G401 (cell line): ENCODE measurements around the gene ATP5ME. TPM values are rescaled to one million over a fixed set of nuclear protein-coding genes. Genes with fewer than 3 reads are reported as not detected.

Experiments
- DNase-seq: peaks from one replicate; pipeline ENCODE4 v3.0.0-alpha.2; 2015; ENCODE audit warnings: low spot score
- in situ Hi-C: cut with HindIII; loops from 2 replicates; pipeline ENCODE4 v1.10.0; 2016; ENCODE audit warnings: low sequenced_read_pairs, mixed read lengths
- total RNA-seq: library from RNA; depleted of rRNA; stranded (reverse); fragments of >200 nt; shearing (Covaris generic); gene quantifications from 2 replicates; pipeline ENCODE4 v1.2.3, GENCODE V29; 2014; rRNA removed

ATP5ME gene
- 245 and 376 TPM in 2 replicates for total RNA-seq

DNA sequence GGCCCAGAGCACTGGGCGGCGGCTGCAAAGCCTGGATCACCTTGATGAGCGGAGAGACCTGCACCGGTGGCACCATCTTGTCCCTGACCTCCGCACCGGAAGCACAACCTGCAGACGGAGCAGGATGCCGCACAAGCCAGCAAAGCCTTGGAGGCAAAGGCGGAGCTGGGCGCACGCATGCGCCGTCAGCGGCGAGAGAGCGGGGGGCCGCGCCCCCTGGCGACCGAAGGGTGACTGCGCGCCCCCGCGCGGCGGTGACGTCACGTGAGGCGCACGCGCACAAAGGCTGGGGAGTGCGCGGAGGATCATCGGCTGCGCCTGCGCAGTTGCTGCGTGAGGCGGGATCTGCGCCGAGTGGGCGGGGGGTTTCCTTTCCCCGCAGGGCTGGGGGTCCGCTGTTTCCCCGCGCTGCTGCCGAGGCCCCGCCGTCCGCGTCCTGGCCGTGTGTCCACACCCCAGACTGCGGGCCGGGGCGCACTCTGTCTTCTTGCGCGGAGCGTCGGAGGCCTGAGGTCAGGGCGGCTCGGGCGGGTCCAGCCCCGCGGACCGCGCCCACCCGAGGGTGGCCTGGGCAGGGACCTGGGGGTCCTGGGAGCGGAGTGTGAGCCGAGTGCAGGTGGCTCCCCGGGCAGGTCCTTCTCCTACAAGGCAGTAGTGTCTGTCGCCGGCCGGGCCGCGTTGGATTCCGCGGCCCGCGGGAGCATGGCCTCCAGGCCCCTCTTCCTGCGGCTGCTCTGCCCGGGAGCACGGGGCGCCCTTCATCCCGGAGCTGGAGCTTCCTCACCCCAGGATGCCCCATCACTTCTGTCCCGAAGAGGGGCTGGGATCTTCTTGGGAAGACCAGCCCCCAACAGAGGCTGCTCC lies at the start of gene ATP5ME, which contains the start of gene MYL5:
Gene ATP5ME (minus strand): TSS at position 105 of the 864 bp plus-strand sequence. CDS start 29 bp downstream, at position 76.
Gene MYL5 (plus strand): TSS at position 371 of the 864 bp plus-strand sequence. CDS start 3,485 bp downstream, outside the sequence.
- in situ Hi-C loops: no loop called here
- peak; percentile 95 for DNase-seq

- in situ Hi-C loops: no loop called here
- DNase-seq: no peak
Observed at GRCh38 chr4:722851-723360, 48.8 kb upstream of the ATP5ME start.

DNA sequence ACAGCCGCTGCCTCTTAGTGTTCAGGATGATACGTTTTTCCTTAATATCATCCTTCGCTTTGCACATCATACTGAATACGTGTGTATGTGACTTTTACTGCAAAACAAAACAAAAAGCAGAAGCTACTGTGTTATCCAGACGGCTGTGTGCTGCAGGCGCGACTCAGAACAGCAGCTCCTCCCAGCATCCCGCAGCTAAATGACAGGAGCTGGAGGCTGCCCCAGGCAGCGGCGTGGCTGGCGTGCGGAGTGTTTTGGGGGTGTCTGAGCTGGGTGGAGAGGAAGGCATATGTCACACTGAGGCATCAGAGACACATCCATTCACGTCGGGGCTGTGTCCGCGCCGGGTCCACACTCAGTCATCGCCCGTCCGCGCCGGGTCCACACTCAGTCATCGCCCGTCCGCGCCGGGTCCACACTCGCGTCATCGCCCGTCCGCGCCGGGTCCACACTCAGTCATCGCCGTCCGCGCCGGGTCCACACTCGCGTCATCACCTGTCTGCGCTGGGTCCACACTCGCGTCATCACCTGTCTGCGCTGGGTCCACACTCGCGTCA lies 48.2 kb upstream of the ATP5ME start:
- in situ Hi-C loops: no loop called here
- no peak for DNase-seq

GRCh38 chr4:721261-722168 lies 47.4 kb upstream of the ATP5ME start:
- DNase-seq: no peak

GRCh38 chr4:720111-720860 lies 46.2 kb upstream of the ATP5ME start:
- DNase-seq: peak; percentile 58
- in situ Hi-C loops: no loop called here

More at GRCh38 chr4:721261-722168, 47.4 kb upstream of the ATP5ME start:
- in situ Hi-C loops: no loop called here

DNA sequence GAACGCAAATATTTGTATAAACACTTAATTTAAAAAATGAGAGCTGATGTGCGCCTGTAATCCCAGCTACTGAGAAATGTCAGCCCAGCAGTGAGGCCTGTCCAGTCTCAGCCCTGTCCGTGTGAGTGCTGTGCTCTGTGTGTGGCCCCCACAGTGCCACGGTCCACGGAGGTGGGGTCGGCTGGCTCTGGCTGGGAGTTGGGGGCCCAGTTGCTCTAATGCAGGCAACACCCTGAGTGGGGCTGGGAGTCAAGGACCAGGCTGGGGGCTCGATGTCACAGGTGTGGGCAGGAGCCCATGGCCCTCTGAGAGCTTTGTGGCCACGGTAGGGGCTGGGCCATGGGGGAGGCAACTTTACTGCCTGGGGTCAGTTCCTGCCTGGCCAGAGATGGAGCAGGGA lies 44.4 kb upstream of the ATP5ME start:
- no peak for DNase-seq
- in situ Hi-C loops: no loop called here

DNA sequence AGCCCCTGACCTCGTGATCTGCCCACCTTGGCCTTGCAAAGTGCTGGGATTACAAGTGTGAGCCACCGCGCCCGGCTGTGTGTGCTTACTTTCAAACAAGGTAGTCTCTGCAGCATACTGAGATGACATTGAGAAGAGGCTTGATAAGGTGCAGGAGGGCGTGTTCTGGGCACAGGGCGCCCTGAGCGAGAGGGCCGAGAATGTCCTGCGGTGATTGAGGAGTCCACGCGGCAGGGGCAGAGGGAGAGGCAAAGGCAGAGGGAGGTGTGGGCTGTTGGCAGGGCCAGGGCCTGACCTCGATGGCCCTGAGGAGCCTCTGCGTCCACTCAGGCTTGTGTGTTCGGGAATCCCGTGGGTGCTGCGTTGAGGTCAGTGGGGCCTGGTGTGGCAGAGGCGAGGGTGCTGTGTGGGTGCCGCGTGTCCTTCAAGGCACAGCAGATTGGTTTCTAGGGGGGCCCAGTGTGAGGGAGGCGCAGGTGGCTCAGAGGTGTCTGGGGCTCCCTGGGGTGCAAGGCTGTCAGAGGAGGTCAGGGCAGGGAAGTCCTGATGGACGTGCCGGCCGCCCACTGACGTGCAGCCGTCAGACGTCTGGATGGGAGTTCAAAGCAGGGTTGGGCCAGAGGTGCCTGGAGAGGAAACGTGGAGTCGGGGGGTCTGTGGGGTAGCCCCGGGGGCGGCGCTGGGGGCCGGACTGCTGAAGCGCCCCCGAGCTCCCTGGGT lies 43.7 kb upstream of the ATP5ME start:
- in situ Hi-C loops: no loop called here
- DNase-seq: no peak

DNA sequence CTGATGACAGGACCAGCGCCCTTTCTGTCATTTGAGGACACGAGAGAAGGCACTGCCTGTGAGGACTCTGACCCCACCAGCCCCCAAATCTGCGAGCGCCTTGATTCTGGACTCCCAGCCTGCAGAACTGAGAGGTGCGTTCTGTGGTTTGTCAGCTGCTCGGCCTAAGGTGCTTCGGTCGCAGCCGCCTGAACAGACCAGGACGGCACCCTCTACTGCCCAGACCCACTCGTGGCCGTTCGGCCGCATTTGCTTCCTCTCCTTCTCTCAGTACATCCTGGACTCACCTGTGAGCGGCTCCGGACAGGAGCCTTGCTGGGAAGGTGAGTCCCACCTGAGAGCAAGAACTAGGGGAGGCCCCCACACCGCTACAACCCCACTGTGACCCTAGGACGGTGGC lies 40.0 kb upstream of the ATP5ME start:
- in situ Hi-C loops: no loop called here
- no peak for DNase-seq

DNA sequence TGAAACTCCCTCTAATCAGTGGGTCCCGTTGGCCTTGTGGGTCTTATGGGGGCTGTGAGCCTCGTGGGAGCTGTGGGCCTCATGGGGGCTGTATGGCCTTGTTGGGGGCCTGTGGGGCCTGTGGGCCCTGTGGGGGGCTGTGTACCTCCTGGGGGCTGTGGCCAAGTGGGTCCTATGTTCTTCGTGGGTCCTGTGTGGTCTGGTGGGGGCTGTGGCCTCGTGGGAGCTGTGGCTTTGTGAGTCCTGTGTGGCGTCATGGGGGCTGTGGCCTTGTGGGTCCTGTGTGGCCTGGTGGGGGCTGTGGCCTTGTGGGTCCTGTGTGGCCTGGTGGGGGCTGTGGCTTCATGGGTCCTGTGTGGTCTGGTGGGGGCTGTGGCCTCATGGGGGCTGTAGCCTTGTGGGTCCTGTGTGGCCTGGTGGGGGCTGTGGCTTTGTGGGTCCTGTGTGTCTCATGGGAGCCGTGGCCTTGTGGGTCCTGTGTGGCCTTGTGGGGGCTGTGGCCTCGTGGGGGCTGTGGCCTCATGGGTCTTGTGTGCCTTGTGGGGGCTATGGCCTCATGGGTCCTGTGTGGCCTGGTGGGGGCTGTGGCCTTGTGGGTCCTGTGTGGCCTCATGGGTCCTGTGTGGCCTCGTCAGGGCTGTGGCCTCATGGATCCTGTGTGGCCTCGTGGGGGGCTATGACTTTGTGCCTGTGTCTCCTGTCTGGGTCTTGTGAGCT lies 39.0 kb upstream of the ATP5ME start:
- in situ Hi-C loops: no loop called here
- no peak for DNase-seq

GRCh38 chr4:712093-712492 lies 38.0 kb upstream of the ATP5ME start:
- no peak for DNase-seq
- in situ Hi-C loops: no loop called here

DNA sequence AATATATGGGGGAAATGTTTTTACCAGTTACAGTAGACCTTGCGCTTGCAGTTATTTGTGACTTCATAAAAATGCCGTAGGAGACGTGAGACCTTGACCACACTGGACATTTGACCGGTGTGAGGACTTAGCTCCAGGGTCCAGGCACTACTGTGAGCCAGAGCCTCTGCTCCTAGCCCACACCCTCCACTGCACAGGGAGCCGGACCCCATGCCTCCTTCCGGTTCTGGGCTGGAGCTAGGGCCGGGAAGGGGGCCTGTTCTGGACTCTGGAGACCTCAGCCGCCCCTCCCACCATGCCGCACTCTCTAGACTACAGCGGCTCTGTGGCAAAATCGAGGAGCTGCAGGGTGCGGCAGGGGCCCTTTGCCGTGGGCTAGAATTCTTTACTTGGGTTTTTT lies 36.8 kb upstream of the ATP5ME start:
- DNase-seq: no peak
- in situ Hi-C loops: no loop called here

GRCh38 chr4:710116-710515 lies 36.0 kb upstream of the ATP5ME start:
- in situ Hi-C loops: no loop called here
- DNase-seq: no peak

DNA sequence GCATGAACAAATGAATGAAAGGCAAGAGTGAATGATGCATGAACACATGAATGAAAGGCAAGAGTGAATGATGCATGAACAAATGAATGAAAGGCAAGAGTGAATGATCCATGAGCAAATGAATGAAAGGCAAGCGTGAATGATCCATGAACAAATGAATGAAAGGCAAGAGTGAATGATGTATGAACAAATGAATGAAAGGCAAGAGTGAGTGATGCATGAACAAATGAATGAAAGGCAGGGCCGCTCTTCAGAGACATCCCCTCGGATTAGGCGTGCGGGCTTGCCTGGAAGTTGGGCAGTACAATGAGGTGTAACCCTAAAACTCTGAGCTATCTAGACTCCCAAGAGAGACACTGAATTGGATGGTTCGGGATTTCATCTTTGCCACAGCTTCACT lies 35.3 kb upstream of the ATP5ME start:
- in situ Hi-C loops: no loop called here

GRCh38 chr4:708631-708933 lies 34.5 kb upstream of the ATP5ME start:
- DNase-seq: no peak
- in situ Hi-C loops: no loop called here

More for the DNA sequence above, 35.3 kb upstream of the ATP5ME start:
- no peak for DNase-seq

GRCh38 chr4:707929-708630 lies 34.0 kb upstream of the ATP5ME start:
- in situ Hi-C loops: no loop called here

GRCh38 chr4:706834-707598 lies 32.9 kb upstream of the ATP5ME start:
- no peak for DNase-seq
- in situ Hi-C loops: no loop called here

More at GRCh38 chr4:707929-708630, 34.0 kb upstream of the ATP5ME start:
- DNase-seq: no peak
